K562 (cell line): ENCODE measurements around the gene C6orf62. TPM values are rescaled to one million over a fixed set of nuclear protein-coding genes. Genes with fewer than 3 reads are reported as not detected.

Source experiments
- CBFB ChIP-seq: sonication (generic); formaldehyde crosslinking; IDR thresholded peaks from 2 replicates; pipeline ENCODE4 v1.4.0; 2020; ENCODE audit warnings: mild to moderate bottlenecking, missing genetic modification reagents
- CC2D1A ChIP-seq: fragments of 450-650 bp; IDR thresholded peaks from 2 replicates; pipeline ENCODE4 v1.6.1; 2017; ENCODE audit warnings: mild to moderate bottlenecking
- CCNT2 ChIP-seq: IDR thresholded peaks from 2 replicates; pipeline ENCODE4 v1.6.1; 2011; ENCODE audit warnings: borderline replicate concordance, low read depth, mild to moderate bottlenecking, moderate library complexity, mixed read lengths, low read length; ENCODE audit not compliant: insufficient read length; ENCODE audit errors: extremely low read depth
- CREB1 ChIP-seq, 2 experiments: sonication (generic) in 1 of 2; formaldehyde crosslinking in 1 of 2; IDR thresholded peaks; 2 replicates each; pipeline versions ENCODE4 v1.6.1 to v1.8.0; 2012 to 2022; ENCODE audit warnings: inconsistent platforms in 1 of 2, mild to moderate bottlenecking in 1 of 2, missing genetic modification reagents in 1 of 2, moderate library complexity in 1 of 2
- ETV5 ChIP-seq: sonication (generic); formaldehyde crosslinking; IDR thresholded peaks from 2 replicates; pipeline ENCODE4 v1.4.0; 2020; ENCODE audit warnings: low read depth, mild to moderate bottlenecking, missing genetic modification reagents
- GTF3C2 ChIP-seq: IDR thresholded peaks from 3 replicates; pipeline ENCODE4 v1.6.1; 2011; ENCODE audit warnings: borderline replicate concordance, mild to moderate bottlenecking, moderate library complexity; ENCODE audit not compliant: insufficient read length; ENCODE audit errors: extremely low read depth
- HNRNPUL1 ChIP-seq: fragments of 200-400 bp; formaldehyde crosslinking; IDR thresholded peaks from 2 replicates; pipeline ENCODE4 v1.6.1; 2017; ENCODE audit warnings: low read length
- MYC ChIP-seq, 2 experiments: fragments of 250-450 bp in 1 of 2; sonication (Bioruptor Pico) in 1 of 2; IDR thresholded peaks; 2 replicates each; pipeline versions ENCODE4 v1.5.1 to v1.6.1; 2012 to 2021; ENCODE audit warnings: low read depth in 2 of 2, borderline replicate concordance in 1 of 2, improper control_type of control experiment in 1 of 2, low read length in 1 of 2, mild to moderate bottlenecking in 1 of 2, moderate library complexity in 1 of 2
- POLR2G ChIP-seq: fragments of 200-400 bp; formaldehyde crosslinking; IDR thresholded peaks from 2 replicates; pipeline ENCODE4 v1.6.1; 2017; ENCODE audit warnings: low read depth, mild to moderate bottlenecking, antibody characterized with exemption, low read length, moderate library complexity
- SIN3A ChIP-seq, 2 experiments: fragments of 150-350 bp in 1 of 2; IDR thresholded peaks; 2 replicates each; pipeline ENCODE4 v1.6.1; 2011 to 2016; ENCODE audit warnings: borderline replicate concordance in 2 of 2, low read depth in 2 of 2, low read length in 2 of 2, mild to moderate bottlenecking in 2 of 2, moderate library complexity in 2 of 2; ENCODE audit not compliant: control insufficient read depth in 1 of 2
- ZBTB12 ChIP-seq: fragments of 250-450 bp; sonication (Bioruptor Pico); IDR thresholded peaks from 2 replicates; pipeline ENCODE4 v1.4.0; 2020
- ZNF347 ChIP-seq: fragments of 450-650 bp; formaldehyde crosslinking; IDR thresholded peaks from 2 replicates; pipeline ENCODE4 v1.4.0; 2020; ENCODE audit warnings: low read depth, mild to moderate bottlenecking, moderate library complexity
- ZNF644 ChIP-seq: fragments of 200-800 bp; sonication (Bioruptor generic); IDR thresholded peaks from 2 replicates; pipeline ENCODE4 v1.6.1; 2016; ENCODE audit warnings: low read depth, missing genetic modification characterization, missing compliant biosample characterization
- ZNF699 ChIP-seq: fragments of 250-450 bp; sonication (Bioruptor Pico); IDR thresholded peaks from 2 replicates; pipeline ENCODE4 v1.8.0; 2021; ENCODE audit warnings: mild to moderate bottlenecking, moderate library complexity; ENCODE audit not compliant: insufficient replicate concordance
- polyA plus RNA-seq, 8 experiments: library from polyadenylated mRNA; depleted of rRNA in 4 of 8; stranded (reverse) in 5 of 8; unstranded in 3 of 8; fragments of >200 nt; fragmentation: Nextera tagmentation in 2 of 8; fragmentation: Illumina TruSeq in 1 of 8; extraction: Ambion mirVana in 2 of 8; extraction: Trizol in 1 of 8; gene quantifications; 2 replicates each; pipeline versions ENCODE4 v1.2.1 to v1.2.3, GENCODE V29; 2011 to 2014; ENCODE audit warnings: inconsistent platforms in 1 of 8, missing spikeins in 1 of 8
- total RNA-seq, 7 experiments: library from RNA; depleted of rRNA in 6 of 7; stranded (reverse); fragments of >200 nt in 6 of 7; fragmentation: Illumina TruSeq in 2 of 7; extraction: Trizol in 2 of 7; gene quantifications; 2 replicates each; pipeline versions ENCODE4 v1.2.1 to v1.2.3, GENCODE V29; 2011 to 2021; ENCODE audit warnings: low replicate concordance in 1 of 7
- TF ChIP-seq, protein P1 (sequence below), 2 experiments: IDR thresholded peaks; 2 replicates each; pipeline ENCODE4 v1.6.1; 2011; ENCODE audit warnings: borderline replicate concordance in 1 of 2, control low read depth in 1 of 2, low read depth in 1 of 2, low read length in 1 of 2, mild to moderate bottlenecking in 1 of 2, mixed read lengths in 1 of 2, moderate library complexity in 1 of 2; ENCODE audit not compliant: insufficient read depth in 1 of 2, insufficient read length in 1 of 2, poor library complexity in 1 of 2, severe bottlenecking in 1 of 2; ENCODE audit errors: extremely low read depth in 1 of 2
- TF ChIP-seq, protein P2 (sequence below), 2 experiments: fragments of 450-650 bp in 1 of 2; sonication (generic) in 1 of 2; formaldehyde crosslinking in 1 of 2; IDR thresholded peaks in 1 of 2; conservative IDR thresholded peaks in 1 of 2; 2 replicates each; pipeline versions ENCODE4 v1.6.1 to v1.8.1; 2016 to 2023; ENCODE audit warnings: mild to moderate bottlenecking in 2 of 2, moderate library complexity in 2 of 2, inconsistent platforms in 1 of 2, missing genetic modification reagents in 1 of 2

Gene C6orf62
- total and polyA plus RNA-seq, 9 of the 15 experiments (the other 6 are each of a cell fraction or from before 2014, with no cell fraction given), result 48.5 to 579 (median 111) TPM

GRCh38 chr6:24721461-24722215 is 2.7 kb upstream of the C6orf62 start (continued):
- TF ChIP-seq SIN3A (IDR thresholded peaks at IDR 0.05; ENCODE audit: borderline replicate concordance in 2 of 2, control insufficient read depth in 1 of 2, low read depth in 2 of 2, low read length in 2 of 2) (peak; percentile 64 to 76; a peak in 2 of 4 replicates), HNRNPUL1 (no peak), POLR2G (peak; percentile 60), CC2D1A (peak; percentile 29; the same call in 1 of the 2 replicates), GTF3C2 (no peak), ZBTB12 (CRISPR knock-in tag) (no peak), CCNT2 (no peak), ZNF699 (no peak), ZNF644 (tag) (peak; percentile 67), CREB1 (IDR thresholded peaks at IDR 0.05) (no peak), CREB1 (CRISPR knock-in tag; IDR thresholded peaks at IDR 0.05) (no peak), MYC (IDR thresholded peaks at IDR 0.05; ENCODE audit: low read depth, low read length) (peak; percentile 99), MYC (CRISPR knock-in tag; IDR thresholded peaks at IDR 0.05; ENCODE audit: borderline replicate concordance, low read depth) (peak; percentile 98), ZNF347 (CRISPR knock-in tag) (no peak), ETV5 (CRISPR knock-in tag) (peak; percentile 75; the same call in 1 of the 2 replicates), CBFB (peak; percentile 83; the same call in 1 of the 2 replicates)
- TF ChIP-seq, protein P1, sequence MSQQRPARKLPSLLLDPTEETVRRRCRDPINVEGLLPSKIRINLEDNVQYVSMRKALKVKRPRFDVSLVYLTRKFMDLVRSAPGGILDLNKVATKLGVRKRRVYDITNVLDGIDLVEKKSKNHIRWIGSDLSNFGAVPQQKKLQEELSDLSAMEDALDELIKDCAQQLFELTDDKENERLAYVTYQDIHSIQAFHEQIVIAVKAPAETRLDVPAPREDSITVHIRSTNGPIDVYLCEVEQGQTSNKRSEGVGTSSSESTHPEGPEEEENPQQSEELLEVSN (IDR thresholded peaks at IDR 0.05; ENCODE audit: borderline replicate concordance in 1 of 2, extremely low read depth in 1 of 2, insufficient read depth in 1 of 2, insufficient read length in 1 of 2, low read depth in 1 of 2, low read length in 1 of 2, poor library complexity in 1 of 2, severe bottlenecking in 1 of 2), result peak; percentile 99
- TF ChIP-seq, protein P2, sequence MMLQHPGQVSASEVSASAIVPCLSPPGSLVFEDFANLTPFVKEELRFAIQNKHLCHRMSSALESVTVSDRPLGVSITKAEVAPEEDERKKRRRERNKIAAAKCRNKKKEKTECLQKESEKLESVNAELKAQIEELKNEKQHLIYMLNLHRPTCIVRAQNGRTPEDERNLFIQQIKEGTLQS (IDR thresholded peaks at IDR 0.05), result no peak
- TF ChIP-seq, protein P2 (CRISPR knock-in tag; conservative IDR thresholded peaks at IDR 0.05), result peak; percentile 46
